ENCODE data around the gene DCUN1D3. TPM values are rescaled to one million over a fixed set of nuclear protein-coding genes. Genes with fewer than 3 reads are reported as not detected.

The DCUN1D3 gene
- total and polyA plus RNA-seq, 2 experiments from 2014 or later, result 4.5 to 9.2 TPM

DNA sequence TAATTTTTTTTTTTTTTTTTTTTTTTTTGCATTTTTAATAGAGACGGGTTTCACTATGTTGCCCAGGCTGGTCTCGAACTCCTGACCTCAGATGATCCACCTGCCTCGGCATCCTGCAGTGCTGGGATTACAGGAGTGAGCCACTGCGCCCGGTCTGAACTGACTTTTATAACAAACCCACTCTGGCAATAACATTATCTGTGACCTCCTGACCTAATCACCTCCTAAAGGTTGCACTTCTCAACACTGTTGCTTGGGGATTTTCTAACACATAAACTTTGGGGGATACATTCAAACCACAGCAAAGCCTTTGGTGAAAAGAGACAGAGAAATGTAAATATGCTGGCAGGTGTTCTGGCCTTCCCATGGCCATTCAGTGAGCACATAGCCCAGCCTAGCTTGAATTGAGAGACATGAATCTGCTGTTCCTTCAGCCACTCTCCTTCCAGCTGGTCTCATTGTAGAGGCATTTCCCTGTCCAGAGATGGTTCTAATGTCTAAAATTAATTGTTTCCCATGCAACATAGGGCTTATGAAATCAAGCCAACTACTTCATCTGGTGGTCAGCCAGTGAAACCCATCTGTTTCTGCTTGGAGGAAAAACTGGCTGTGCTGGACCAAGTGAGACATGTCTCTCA is 28.7 kb upstream of the DCUN1D3 start:
- Histone ChIP-seq H3K27me3 (no peaks in the 10 kb centered on the region), H3K36me3 (no peaks in the 10 kb centered on the region), H3K27ac (peak overlapping the region; percentile 82), H3K9me3 (ENCODE audit: low read depth) (no peaks in the 10 kb centered on the region), H3K4me3 (no peak overlapping the region), H3K4me1 (ENCODE audit: low read depth) (peaks cover 12% of the 10 kb centered on the region)
- DNase-seq (ENCODE audit: low read depth in 1 of 2, low spot score in 1 of 2), result no peak
- no peak for TF ChIP-seq CTCF (IDR thresholded peaks at IDR 0.05; ENCODE audit: low read depth, low read length)

GRCh38 chr16:20925751-20926150 is 25.6 kb upstream of the DCUN1D3 start:
- Histone ChIP-seq H3K27ac (peak overlapping the region; percentile 16), H3K36me3 (no peaks in the 10 kb centered on the region), H3K27me3 (no peaks in the 10 kb centered on the region), H3K9me3 (ENCODE audit: low read depth) (no peaks in the 10 kb centered on the region), H3K4me3 (no peak overlapping the region), H3K4me1 (ENCODE audit: low read depth) (peaks cover 12% of the 10 kb centered on the region)
- TF ChIP-seq CTCF (IDR thresholded peaks at IDR 0.05; ENCODE audit: low read depth, low read length), result no peak
- DNase-seq (ENCODE audit: low read depth in 1 of 2, low spot score in 1 of 2), result no peak

GRCh38 chr16:20923876-20924275 is 23.7 kb upstream of the DCUN1D3 start:
- Histone ChIP-seq H3K9me3 (ENCODE audit: low read depth) (no peaks in the 10 kb centered on the region), H3K27me3 (no peaks in the 10 kb centered on the region), H3K27ac (no peak overlapping the region), H3K4me1 (ENCODE audit: low read depth) (peaks cover 2% of the 10 kb centered on the region), H3K36me3 (no peaks in the 10 kb centered on the region), H3K4me3 (no peak overlapping the region)
- DNase-seq (ENCODE audit: low read depth in 1 of 2, low spot score in 1 of 2), result no peak
- no peak for TF ChIP-seq CTCF (IDR thresholded peaks at IDR 0.05; ENCODE audit: low read depth, low read length)

DNA sequence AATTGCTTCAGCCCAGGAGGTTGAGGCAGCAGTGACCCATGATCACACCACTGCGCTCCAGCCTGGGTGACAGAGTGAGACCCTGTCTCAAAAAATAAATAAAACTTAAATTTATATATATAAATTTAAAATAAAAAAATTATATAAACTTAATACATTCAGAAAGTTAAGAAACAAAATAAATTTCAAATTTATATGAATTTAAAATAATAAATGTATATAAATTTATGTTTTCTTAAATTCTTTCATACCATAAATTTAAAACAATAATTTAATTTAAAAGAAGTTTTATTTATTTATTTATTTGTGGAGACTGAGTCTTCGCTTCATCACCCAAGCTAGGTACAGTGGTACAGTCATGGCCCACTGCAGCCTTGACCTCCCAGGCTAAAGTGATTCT is 20.6 kb upstream of the DCUN1D3 start:
- no peak for DNase-seq (ENCODE audit: low read depth in 1 of 2, low spot score in 1 of 2)
- peaks cover 7% of the 10 kb centered on the region for H3K4me1 ChIP-seq (ENCODE audit: low read depth)
- H3K36me3 ChIP-seq, result no peaks in the 10 kb centered on the region
- H3K4me3 ChIP-seq, result no peak overlapping the region
- H3K9me3 ChIP-seq (ENCODE audit: low read depth), result no peaks in the 10 kb centered on the region
- no peak for TF ChIP-seq CTCF (IDR thresholded peaks at IDR 0.05; ENCODE audit: low read depth, low read length)
- no peak overlapping the region for H3K27ac ChIP-seq
- no peaks in the 10 kb centered on the region for H3K27me3 ChIP-seq

- H3K9me3 ChIP-seq (ENCODE audit: low read depth), result no peaks in the 10 kb centered on the region
- no peak overlapping the region for H3K27ac ChIP-seq
- TF ChIP-seq CTCF (IDR thresholded peaks at IDR 0.05; ENCODE audit: low read depth, low read length), result no peak
- no peaks in the 10 kb centered on the region for H3K27me3 ChIP-seq
- peaks cover 7% of the 10 kb centered on the region for H3K4me1 ChIP-seq (ENCODE audit: low read depth)
- no peak overlapping the region for H3K4me3 ChIP-seq
- H3K36me3 ChIP-seq, result no peaks in the 10 kb centered on the region
- DNase-seq (ENCODE audit: low read depth in 1 of 2, low spot score in 1 of 2), result peak in 1 of 2 donors; percentile 42
Measured at GRCh38 chr16:20920091-20920490, 19.9 kb upstream of the DCUN1D3 start.

All from cardiac muscle cell (in vitro differentiated cells and primary cell).